T-helper 2 cell treated with Interferon-gamma antibody and Interleukin-4, amounts not matched to agents 100 ng/mL and 5 ng/mL, for 36 hours (primary cell): ENCODE data around the gene TSHZ2. TPM values are rescaled to one million over a fixed set of nuclear protein-coding genes. Genes with fewer than 3 reads are reported as not detected.

Experiments
- intact Hi-C: fragments of 100-400 bp; cut with micrococcal nuclease; formaldehyde crosslinking; loops from one replicate; pipeline ENCODE4 v1.15.1; 2023
- total RNA-seq: library from RNA; stranded (reverse); gene quantifications from 2 replicates; pipeline ENCODE4 v1.2.3, GENCODE V29; 2022

TSHZ2 gene
- total RNA-seq, 1 donor from 2014 or later, result 2.5 TPM

DNA sequence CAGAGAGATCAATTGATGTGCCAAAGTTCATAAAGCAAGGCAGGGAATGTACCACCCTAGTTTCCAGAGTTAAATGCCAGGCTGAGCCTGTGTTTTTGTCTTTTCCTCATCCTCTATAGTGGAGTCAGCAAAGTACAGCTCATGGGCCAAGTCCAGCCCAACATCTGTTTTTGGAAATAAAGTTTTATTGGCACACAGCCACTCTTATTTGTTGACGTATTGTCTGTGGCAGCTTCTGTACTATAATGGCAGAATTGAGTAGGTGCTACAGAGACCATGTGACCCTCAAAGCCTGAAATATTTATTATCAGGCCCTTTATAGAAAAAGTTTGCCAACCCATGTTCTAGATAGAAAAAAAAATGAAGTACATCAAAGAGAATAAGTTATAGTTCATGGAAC is 187.0 kb downstream of the TSHZ2 start:
- intact Hi-C loops, result loop anchor here (5.0 kb wide), 1 partner anchor 58 kb away; no protein-coding TSS in a partner anchor

DNA sequence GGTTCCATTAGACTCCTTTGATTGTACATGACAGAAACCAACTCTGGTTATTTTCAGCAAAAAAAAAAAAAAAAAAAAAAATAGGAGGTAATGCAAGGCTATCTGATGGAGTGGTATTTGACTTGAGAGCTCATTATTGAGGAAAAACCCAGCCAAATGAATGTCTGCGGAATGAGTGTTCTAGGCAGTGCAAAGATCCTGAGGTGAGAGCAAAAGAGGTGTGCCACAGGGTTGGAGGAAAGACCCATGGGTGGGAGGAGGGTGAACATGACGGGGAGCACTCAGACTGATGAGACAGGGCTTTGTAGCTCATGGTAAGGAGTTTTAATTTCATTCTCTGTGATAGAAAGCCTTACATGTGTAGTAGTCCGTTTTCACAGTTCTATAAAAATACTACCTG is 188.9 kb downstream of the TSHZ2 start:
- intact Hi-C loops, result no loop called here

DNA sequence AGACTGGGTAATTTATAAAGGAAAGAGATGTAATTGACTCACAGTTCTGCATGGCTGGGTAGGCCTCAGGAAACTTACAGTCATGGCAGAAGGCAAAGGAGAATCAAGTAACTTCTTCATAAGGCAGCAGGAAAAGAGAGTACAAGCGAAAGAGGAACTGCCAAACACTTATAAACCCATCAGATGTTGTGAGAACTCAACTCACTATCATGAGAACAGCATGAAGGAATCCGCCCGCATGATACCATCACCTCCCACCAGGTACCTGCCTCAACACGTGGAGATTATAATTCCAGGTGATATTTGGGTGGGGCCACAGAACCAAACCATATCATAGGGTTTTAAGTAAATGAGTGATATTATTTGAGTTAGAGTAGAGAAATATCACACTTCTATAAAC is 189.3 kb downstream of the TSHZ2 start:
- intact Hi-C loops, result no loop called here

DNA sequence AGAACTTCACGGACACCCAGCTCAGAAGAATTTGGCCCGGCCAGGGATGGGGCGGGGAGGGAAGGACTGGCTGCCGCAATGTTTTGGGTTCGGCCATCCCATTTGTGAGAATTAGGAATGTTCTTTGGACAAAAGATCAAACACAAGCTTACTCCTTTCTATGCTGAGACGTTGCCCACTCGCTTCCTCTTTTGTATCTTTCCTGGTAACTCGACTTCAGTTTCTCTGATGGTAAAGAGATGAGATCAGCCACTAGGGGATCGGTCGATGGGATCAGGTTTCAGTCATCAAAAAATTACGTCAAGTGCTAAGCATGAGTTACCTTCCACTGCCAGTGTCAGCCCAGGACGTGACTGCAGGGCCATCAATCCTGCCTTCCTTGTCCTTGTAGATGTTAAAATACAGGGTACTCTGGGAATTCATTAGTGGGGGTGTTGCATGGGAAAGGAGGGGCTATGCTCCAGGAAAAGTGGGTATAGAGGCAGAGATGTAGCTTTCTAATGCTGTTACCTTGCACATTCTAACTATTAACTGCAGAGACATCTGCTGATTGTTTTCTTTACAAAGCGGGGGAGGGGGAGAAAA is 190.2 kb downstream of the TSHZ2 start:
- intact Hi-C loops, result no loop called here

DNA sequence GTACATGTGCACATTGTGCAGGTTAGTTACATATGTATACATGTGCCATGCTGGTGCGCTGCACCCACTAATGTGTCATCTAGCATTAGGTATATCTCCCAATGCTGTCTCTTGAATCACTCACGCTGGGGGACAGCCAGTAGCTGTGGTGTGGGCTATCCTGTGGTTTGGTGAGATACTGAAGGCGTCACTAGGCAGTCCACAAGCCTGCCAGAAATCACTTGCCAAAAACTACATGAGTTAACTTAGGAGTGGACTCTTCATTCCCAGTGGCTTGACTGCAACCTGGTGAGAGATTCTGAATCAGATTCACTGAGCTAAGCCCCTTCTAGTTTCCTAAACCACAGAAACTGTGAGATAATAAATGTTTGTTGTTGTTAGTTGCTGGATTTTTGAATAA is 191.3 kb downstream of the TSHZ2 start:
- intact Hi-C loops, result no loop called here

DNA sequence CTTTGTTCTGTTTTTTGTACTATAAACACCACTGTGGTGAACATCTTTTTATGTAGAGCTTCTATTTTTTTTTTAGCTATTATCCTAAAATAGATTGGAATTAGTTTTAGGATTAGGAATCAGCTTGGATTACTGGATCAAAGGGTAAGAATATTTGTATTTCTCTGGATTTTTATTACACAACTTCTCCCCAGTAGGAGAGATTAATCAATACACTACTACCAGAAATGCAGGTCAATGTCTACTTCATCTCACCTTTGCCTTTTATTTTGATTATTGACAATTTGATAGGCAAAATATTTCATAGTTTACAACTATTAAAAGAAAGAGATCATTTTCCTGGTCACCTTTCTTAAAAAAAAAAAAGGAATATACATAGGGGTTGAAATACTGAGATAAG is 191.9 kb downstream of the TSHZ2 start:
- intact Hi-C loops, result no loop called here

DNA sequence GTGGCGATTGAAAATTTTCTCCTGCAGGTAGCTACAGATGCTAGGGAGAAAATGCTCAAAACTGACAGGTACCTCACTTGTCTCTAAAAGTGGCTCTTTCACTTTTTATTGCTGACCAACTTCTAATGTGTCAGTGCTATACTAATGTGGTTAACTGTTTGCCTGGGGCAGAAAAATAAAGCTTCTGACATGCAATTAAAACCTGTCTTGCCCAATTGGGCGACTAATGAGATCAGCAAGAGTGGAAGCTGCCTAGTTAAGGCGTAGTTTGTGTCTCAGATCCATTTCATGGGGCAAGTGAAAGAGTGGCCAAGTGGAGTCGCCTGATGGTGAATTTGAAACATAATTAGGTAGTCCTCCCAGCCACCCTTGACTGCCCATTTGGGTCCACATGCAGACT is 193.3 kb downstream of the TSHZ2 start:
- intact Hi-C loops, result no loop called here

DNA sequence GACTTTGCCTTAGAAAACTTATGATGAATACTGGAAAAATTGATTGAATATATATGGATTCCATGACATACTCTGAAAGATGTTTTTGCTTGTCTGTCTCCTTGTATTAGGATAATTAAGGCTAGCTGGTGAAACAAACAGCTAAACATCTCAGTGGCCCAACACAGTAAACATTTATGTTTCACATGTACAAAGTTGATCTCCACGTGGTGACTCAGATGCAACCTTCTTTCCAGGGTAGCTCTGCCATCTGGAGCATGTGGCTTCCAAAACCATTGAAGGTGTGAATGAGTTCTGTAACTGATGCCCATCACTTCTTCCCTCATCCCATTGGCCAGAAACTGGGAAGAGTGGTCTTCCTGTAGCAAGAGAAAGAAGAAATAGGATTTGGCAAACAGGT is 196.3 kb downstream of the TSHZ2 start:
- intact Hi-C loops, result no loop called here

DNA sequence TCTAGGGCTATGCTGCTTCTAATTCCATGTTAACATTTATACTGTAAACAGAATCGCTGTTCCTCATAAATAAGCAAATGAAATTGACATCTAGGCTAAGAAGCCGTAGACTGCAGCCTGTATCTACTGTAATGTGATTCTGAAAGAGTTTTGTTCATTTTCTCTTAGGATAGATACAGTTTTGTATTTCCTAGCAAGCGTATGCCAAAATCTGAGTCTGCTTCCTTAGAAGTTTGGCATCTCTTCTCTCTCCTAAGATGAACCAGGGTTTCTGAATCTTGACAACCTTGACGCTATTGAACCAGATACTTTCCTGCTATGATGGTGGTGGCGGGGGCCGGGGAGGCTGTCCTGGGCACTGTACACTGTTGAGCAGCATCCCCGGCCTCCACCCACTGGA is 198.0 kb downstream of the TSHZ2 start:
- intact Hi-C loops, result no loop called here

DNA sequence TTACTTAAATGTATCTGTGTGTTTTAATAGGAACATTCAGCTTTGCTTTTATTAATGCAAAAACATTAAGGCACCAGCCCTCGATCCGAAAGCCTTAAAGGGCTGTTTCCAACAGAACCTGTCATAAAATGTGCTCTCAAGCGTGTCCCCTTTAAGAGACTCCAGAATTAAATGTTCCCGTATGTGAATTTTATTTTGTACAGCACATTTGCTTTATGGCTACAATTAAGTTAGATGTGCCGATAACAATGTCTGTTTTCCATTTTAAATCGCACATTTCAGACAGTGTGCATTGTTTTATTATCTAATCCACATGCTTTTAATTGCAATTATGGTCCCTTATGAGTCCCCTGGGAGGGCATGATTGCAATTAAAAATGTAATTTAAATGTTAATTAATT is 198.9 kb downstream of the TSHZ2 start:
- intact Hi-C loops, result no loop called here

DNA sequence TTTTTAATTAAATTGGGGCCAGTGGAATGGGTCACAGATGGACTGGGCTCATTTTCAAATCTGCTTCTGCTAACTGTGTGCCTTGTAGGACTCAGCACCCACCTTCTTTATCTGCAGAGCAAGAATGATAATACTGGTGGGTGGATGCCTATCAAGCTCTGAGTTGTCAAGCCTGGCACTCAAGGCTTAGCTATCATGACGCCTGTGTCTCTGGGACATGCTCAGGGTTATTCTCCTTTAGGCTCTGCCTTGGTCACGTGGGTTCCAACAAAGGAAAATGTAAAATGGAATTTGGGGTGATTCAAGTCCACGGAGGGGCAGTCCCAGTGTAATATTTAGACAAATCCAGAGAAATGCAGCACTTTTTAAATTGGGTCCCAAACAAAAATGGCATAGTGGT is 202.3 kb downstream of the TSHZ2 start:
- intact Hi-C loops, result no loop called here

DNA sequence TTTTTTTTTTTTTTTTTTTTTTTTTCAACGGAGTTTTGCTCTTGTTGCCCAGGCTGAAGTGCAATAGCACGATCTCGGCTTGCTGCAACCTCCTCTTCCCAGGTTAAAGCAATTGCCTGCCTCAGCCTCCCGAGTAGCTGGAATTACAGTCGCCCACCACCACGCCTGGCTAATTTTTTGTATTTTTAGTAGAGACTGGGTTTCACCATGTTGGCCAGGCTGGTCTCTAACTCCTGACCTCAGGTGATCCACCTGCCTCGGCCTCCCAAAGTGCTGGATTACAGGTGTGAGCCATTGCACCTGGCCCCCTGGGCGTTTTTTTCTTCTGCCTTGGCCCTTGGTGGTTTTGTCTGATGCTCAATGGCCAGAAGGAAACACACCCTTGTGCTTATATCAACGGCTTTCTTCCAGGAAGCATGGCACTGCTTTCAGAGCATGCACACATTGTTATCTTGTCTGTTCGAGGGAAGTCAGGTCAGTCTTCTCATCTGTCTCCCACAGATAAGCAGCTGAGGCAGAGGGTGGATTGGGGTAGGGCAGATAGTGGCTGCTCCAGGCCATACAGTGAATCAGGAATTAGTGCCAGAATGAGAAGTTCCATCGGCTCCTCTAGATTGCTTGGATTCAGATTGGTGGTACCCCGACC is 203.1 kb downstream of the TSHZ2 start:
- intact Hi-C loops, result no loop called here

DNA sequence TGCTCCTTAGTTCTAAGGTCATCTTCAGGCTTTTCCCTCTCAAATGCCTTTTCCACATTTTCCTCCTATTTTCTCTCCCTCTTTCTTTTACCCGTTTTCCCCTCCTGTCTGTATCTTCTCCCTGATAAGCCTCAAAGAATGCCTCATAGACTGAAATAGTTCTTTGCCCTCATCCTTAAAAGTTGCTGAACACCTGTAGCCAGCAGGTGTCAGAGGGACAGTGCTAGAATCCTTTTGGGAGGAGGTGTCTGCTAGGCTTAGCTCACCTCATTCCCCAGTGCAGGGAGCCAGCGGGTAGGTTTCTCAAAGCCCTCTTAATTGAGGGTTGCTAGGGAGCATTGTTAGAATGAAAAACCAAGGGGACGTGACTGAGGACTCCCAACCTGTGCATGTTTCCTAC is 204.0 kb downstream of the TSHZ2 start:
- intact Hi-C loops, result no loop called here

DNA sequence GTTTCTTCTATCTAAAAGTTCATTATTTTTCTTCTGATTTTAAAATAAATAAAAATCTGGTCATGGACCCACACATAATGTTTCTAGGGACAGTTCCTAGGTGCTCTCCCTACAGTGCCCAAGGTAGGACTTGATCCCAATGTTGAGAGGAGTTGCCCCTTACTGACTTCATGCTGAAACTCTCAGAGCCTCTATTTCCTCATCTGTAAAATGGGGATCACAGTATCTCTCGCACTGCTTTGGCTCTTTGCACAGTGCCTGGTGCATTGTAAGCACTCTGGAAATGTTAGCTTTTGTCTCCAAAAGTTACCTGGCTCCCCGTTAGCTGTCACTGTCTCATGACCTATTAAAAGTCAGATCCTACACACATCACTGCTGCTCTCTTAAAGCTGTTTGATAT is 205.5 kb downstream of the TSHZ2 start:
- intact Hi-C loops, result no loop called here

DNA sequence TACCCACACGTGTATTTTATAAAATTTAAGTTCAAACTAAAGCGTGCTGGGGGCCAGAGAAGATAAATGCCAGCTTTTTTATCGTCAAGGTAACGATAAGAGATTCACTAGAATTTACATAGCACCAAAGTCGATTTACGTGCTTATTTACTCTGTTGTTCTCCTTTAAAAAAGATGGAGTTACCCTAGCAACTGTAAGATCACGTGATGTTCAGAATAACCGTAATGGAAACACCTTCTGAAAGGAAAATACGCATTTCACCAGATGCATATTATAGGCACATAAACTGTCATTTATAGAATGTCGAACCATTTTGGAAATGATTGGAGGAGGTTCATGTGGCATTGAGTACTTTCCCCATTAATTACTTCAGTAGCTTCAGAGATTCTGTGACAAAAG is 207.6 kb downstream of the TSHZ2 start:
- intact Hi-C loops, result no loop called here

DNA sequence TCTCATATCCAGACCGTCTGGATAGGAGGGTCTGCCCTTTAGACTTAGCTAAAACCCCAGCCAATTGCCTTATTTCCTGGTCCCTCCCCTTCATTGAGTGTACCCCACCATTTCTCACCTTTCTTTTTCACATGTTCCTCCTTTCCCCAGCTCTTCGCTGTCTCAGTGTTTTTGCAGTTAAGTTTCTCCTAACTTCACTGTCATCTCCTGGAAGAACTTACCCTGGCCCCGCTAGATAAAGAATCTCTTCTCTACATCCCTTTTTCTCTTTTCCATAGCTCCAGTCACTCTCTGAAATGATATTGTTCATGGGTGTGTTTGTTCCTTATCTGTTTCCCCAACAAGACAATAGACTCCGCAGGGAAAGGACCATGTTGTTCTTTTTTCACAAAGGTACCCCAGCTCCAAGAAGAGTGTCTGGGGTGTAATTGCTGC is 208.8 kb downstream of the TSHZ2 start:
- intact Hi-C loops, result no loop called here

DNA sequence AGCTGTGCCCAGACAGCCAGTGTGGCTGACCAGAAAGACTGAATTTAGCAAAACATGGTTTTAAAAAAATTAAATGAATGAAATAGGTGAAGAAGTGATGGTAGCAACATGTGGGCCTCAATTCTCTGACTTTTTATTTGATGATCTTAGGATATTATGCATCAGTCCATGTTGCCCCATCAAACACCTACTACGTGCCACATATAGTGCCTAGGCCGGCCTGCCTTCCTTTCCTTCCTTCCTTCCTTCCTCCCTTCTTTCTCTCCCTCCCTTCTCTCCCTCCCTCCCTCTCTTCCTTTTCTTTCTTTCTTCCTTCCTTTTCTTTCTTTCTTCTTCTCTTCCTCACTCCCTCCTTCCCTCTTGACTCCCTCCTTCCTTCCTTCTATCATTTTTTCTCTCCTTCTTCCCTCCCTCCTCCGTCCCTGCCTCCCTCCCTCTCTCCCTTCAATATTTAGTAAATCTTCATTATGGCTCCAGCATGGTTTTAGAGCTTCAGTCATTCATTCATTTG is 209.8 kb downstream of the TSHZ2 start:
- intact Hi-C loops, result no loop called here

DNA sequence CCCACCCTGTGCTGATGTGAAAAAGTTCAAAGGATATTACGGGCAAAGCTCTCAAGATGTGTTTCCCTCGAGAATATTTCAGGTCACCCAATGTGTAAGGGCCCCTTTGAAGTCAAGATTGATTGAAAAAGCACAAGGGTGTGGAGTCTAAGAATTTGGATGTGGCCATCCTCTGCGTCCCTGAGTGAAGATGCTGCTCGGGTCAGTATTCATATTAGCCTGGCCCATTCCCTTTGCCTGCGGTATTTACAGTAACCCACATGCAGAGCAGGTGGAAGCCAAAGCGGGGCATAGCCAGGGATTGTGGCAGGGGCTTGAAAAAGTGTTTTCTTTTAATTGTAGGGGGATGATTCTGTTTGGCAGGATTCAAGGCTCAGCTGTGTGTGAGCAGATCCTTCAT is 211.0 kb downstream of the TSHZ2 start:
- intact Hi-C loops, result no loop called here

DNA sequence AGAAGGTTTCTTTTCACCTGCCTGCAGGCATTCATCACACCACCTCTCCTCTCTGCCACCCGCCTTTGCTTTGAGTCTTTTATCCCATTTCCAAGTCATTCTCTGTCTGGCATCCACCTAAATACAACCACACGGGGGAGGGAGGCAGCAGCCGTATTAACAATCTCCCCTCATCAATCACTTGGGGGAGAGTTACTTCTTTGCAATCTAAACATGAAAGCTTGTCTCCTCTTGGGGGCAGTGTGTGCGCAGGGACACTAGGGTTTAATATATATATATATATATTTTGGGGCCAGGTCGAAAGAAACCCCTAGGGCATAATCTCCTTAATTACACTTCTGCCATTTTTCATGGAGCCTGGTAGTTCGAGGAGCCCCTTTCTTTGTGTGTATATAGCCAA is 214.5 kb downstream of the TSHZ2 start:
- intact Hi-C loops, result no loop called here

DNA sequence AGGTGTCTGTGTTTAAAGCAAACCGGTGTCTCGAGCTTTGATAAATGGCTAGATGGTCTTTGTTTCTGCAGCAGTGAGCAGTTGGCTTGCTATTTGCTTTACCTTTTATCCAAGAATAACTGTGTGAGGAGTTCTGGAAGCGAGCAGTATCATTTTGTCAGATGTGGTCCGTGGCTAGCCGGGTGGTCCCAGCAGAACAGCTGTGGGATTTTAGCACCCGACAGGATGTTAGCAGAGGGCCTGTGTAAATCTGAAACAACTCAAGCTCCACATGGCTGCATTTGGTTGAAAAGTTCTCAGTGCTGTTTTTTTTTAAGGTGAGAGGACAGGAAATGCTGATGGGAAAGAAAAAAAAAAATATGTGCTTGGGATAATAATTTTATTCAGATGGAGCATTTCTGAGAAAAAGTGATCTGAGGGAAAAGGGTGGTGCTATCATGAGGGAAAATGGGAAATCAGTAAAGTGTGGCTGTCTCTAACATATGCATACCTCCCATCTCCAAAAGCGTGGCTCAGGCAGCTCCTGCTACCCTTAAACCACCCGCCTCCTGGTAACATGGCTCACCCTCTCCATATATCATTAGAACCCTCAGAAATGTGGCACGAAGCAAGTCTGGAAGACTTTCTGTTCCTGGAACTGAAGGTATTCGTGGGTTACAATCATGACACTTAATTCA is 215.4 kb downstream of the TSHZ2 start:
- intact Hi-C loops, result no loop called here

DNA sequence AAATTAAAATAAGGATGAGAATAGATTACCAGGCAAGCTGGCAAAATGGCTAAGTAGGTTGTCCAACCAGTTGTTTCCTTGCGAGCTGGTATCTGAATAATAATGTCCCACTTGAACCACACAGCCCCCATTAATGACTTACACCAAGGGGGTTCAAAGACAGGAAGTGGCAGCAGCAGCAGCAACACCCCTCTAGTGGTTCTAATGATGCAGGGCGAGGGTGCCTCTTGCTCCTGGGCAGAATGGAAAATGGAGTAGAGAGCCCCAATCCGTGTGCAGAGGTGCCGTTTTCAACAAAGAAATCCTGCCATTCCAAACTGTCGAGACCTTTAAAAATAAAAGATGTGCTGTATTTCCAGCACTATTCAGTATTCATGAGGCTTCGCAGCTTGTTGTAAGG is 218.1 kb downstream of the TSHZ2 start:
- intact Hi-C loops, result no loop called here

DNA sequence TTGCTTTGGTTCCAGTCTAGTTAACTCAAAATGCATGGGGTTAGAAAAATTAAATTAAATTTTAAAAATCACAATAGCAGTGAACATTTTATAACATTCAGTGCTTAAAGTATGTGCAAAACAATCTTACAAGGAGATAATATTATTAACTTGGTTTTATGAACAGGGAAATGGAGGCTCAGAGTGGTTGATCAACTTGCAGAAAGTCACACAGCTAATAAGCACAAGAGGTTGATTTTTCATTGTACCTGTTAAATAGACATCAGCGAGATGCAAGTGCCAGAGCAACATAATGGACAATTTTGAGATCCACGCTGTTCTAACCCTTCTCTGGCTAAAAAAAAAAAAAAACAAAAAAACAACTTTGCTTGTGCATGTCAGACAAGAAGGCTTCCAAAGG is 219.8 kb downstream of the TSHZ2 start:
- intact Hi-C loops, result no loop called here
